DND-41 (cell line): ENCODE results near the gene SRD5A2.

ENCODE experiments used
- EZH2 ChIP-seq: IDR thresholded peaks from 3 replicates; pipeline ENCODE4 v1.6.1; 2012; ENCODE audit warnings: borderline replicate concordance, low read depth, mild to moderate bottlenecking, moderate library complexity, low read length, inconsistent platforms; ENCODE audit not compliant: severe bottlenecking
- TF ChIP-seq, protein P1 (sequence below): IDR thresholded peaks from 2 replicates; pipeline ENCODE4 v1.5.1; 2012; ENCODE audit warnings: borderline replicate concordance, low read length, moderate library complexity, mild to moderate bottlenecking; ENCODE audit not compliant: poor library complexity, severe bottlenecking; ENCODE audit errors: extremely low read depth

DNA sequence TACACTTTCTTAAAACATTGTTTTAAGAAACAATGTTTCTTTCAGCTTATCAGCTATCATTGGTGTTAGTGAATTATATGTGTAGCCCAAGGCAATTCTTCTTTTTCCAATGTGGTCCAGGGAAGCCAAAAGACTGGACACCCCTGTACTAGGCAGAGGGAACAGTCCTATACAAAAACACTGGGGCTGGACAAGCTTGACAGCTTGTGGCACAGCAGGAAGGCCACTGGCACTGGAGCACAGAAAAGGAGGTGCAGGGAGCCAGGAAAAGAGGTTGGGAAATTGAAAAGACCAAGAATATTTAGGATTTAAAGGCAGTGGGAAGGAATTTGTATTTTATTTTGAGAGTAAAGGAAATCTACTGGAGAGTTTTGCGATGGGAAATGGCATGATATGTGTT lies 47.7 kb downstream of the SRD5A2 start:
- TF ChIP-seq, protein P1, sequence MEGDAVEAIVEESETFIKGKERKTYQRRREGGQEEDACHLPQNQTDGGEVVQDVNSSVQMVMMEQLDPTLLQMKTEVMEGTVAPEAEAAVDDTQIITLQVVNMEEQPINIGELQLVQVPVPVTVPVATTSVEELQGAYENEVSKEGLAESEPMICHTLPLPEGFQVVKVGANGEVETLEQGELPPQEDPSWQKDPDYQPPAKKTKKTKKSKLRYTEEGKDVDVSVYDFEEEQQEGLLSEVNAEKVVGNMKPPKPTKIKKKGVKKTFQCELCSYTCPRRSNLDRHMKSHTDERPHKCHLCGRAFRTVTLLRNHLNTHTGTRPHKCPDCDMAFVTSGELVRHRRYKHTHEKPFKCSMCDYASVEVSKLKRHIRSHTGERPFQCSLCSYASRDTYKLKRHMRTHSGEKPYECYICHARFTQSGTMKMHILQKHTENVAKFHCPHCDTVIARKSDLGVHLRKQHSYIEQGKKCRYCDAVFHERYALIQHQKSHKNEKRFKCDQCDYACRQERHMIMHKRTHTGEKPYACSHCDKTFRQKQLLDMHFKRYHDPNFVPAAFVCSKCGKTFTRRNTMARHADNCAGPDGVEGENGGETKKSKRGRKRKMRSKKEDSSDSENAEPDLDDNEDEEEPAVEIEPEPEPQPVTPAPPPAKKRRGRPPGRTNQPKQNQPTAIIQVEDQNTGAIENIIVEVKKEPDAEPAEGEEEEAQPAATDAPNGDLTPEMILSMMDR, result no peak
- no peak for TF ChIP-seq EZH2
